Neural crest cell (in vitro differentiated cells): Measurements from ENCODE around the gene NUDT9. TPM values are rescaled to one million over a fixed set of nuclear protein-coding genes. Genes with fewer than 3 reads are reported as not detected.
A peak's percentile ranks its signal among the peaks of the same experiment; 100 is the strongest.

Experiments used
- DNase-seq: peaks from one replicate; pipeline ENCODE4 v3.0.0; 2021; ENCODE audit warnings: low read depth, mixed read lengths, low spot score
- H3K27ac Mint-ChIP-seq: one replicate; pipeline ENCODE4 v1.8.0; 2021; ENCODE audit warnings: mild to moderate bottlenecking, mixed read lengths; ENCODE audit not compliant: unreplicated experiment
- H3K27me3 Mint-ChIP-seq: 2 replicates; pipeline ENCODE4 v1.8.0; 2021; ENCODE audit warnings: low read depth, mild to moderate bottlenecking, mixed read lengths
- H3K36me3 Mint-ChIP-seq: 2 replicates; pipeline ENCODE4 v1.8.0; 2021; ENCODE audit warnings: low read depth, mild to moderate bottlenecking, mixed read lengths
- H3K4me1 Mint-ChIP-seq: 2 replicates; pipeline ENCODE4 v1.8.0; 2021; ENCODE audit warnings: mixed read lengths
- H3K4me3 Mint-ChIP-seq: one replicate; pipeline ENCODE4 v1.8.0; 2021; ENCODE audit warnings: mild to moderate bottlenecking, mixed read lengths
- H3K9me3 Mint-ChIP-seq: 2 replicates; pipeline ENCODE4 v1.8.0; 2021; ENCODE audit warnings: mixed read lengths
- CTCF ChIP-seq: fragments of 200-600 bp; sonication (generic); conservative IDR thresholded peaks from 2 replicates; pipeline ENCODE4 v1.5.0; 2021; ENCODE audit warnings: antibody characterized with exemption, mild to moderate bottlenecking
- long read RNA-seq: library from polyadenylated mRNA; unstranded; transcript quantifications from one replicate; pipeline ENCODE4 v2.0.0, GENCODE V29; 2020
- total RNA-seq: library from RNA; stranded (reverse); gene quantifications from 2 replicates; pipeline ENCODE4 v1.2.1, GENCODE V29; 2021

NUDT9 gene
- 22.6 and 25.4 TPM in 2 replicates for total RNA-seq
- long read RNA-seq, transcript NUDT9-201 (8 exons, 1,701 nt) = major isoform, 49 of 72 reads
- long read RNA-seq, partial matches to known transcripts = 4 of 72 reads
- long read RNA-seq, other reads (novel, unspliced or antisense) = 14 of 72 reads

- Mint-ChIP-seq H3K4me3 (peak within 1 kb of the TSS; percentile 99), H3K9me3 (no peaks in the 10 kb centered on the region), H3K36me3 (no peaks in the 10 kb centered on the region), H3K27ac (peak within 1 kb of the TSS; percentile 99), H3K27me3 (peaks cover 5% of the 10 kb centered on the region), H3K4me1 (peaks cover 24% of the 10 kb centered on the region)
- DNase-seq = peak; percentile 87
- TF ChIP-seq CTCF = no peak
Measured at GRCh38 chr4:87422104-87423052, at the start of gene NUDT9. Gene NUDT9, plus strand, starts transcription at chr4:87422573. Its CDS starts 333 bp downstream, at chr4:87422906.

GRCh38 chr4:87375719-87376291 is 46.6 kb upstream of the NUDT9 start:
- Mint-ChIP-seq H3K4me1 (no peaks in the 10 kb centered on the region), H3K9me3 (no peaks in the 10 kb centered on the region), H3K4me3 (no peak overlapping the region), H3K27ac (no peak overlapping the region), H3K27me3 (no peaks in the 10 kb centered on the region), H3K36me3 (peaks cover 8% of the 10 kb centered on the region)
- DNase-seq = no peak
- TF ChIP-seq CTCF = peak; percentile 79

- Mint-ChIP-seq H3K4me3 (no peak overlapping the region), H3K36me3 (peaks cover under 1% of the 10 kb centered on the region), H3K4me1 (peaks cover 1% of the 10 kb centered on the region), H3K9me3 (no peaks in the 10 kb centered on the region), H3K27me3 (no peaks in the 10 kb centered on the region), H3K27ac (no peak overlapping the region)
- no peak for DNase-seq
- no peak for TF ChIP-seq CTCF
Measured at GRCh38 chr4:87377816-87378215, 44.6 kb upstream of the NUDT9 start.

- H3K36me3 Mint-ChIP-seq = peaks cover 24% of the 10 kb centered on the region
Measured at GRCh38 chr4:87382116-87382515, 40.3 kb upstream of the NUDT9 start.

More at GRCh38 chr4:87382116-87382515, 40.3 kb upstream of the NUDT9 start:
- peaks cover 6% of the 10 kb centered on the region for H3K4me1 Mint-ChIP-seq
- H3K27ac Mint-ChIP-seq = no peak overlapping the region
- no peaks in the 10 kb centered on the region for H3K27me3 Mint-ChIP-seq
- no peak overlapping the region for H3K4me3 Mint-ChIP-seq
- peaks cover 10% of the 10 kb centered on the region for H3K9me3 Mint-ChIP-seq
- no peak for TF ChIP-seq CTCF
- no peak for DNase-seq
